K562 (cell line): Measurements from ENCODE around the gene TRAF3. TPM values are rescaled to one million over a fixed set of nuclear protein-coding genes. Genes with fewer than 3 reads are reported as not detected.

Source experiments
- ELF4 ChIP-seq: fragments of 450-650 bp; formaldehyde crosslinking; IDR thresholded peaks from 2 replicates; pipeline ENCODE4 v1.4.0; 2022; ENCODE audit warnings: missing genetic modification characterization
- FOXA3 ChIP-seq, 2 experiments: fragments of 450-650 bp in 1 of 2; sonication (generic) in 1 of 2; formaldehyde crosslinking; IDR thresholded peaks in 1 of 2; conservative IDR thresholded peaks in 1 of 2; 2 replicates each; pipeline versions ENCODE4 v1.4.0 to v1.8.0; 2020 to 2022; ENCODE audit warnings: mild to moderate bottlenecking in 2 of 2, missing genetic modification reagents in 1 of 2
- IRF9 ChIP-seq: fragments of 450-650 bp; IDR thresholded peaks from 2 replicates; pipeline ENCODE4 v1.6.1; 2016; ENCODE audit warnings: missing biosample characterization, missing genetic modification characterization
- MGA ChIP-seq: fragments of 450-650 bp; IDR thresholded peaks from 2 replicates; pipeline ENCODE4 v1.6.1; 2016; ENCODE audit warnings: mild to moderate bottlenecking, moderate library complexity
- NR3C1 ChIP-seq: sonication (generic); formaldehyde crosslinking; IDR thresholded peaks from 2 replicates; pipeline ENCODE4 v1.8.1; 2022; ENCODE audit warnings: missing genetic modification reagents
- RCOR1 ChIP-seq, 2 experiments: IDR thresholded peaks; 2 replicates each; pipeline ENCODE4 v1.6.1; 2012; ENCODE audit warnings: low read depth in 2 of 2, low read length in 2 of 2, borderline replicate concordance in 1 of 2, improper control_type of control experiment in 1 of 2
- SP1 ChIP-seq: sonication (generic); formaldehyde crosslinking; IDR thresholded peaks from 2 replicates; pipeline ENCODE4 v1.8.1; 2022; ENCODE audit warnings: mild to moderate bottlenecking, missing genetic modification reagents
- TAF9B ChIP-seq: fragments of 450-650 bp; IDR thresholded peaks from 2 replicates; pipeline ENCODE4 v1.6.1; 2018; ENCODE audit warnings: mild to moderate bottlenecking; ENCODE audit not compliant: partially characterized antibody
- ZNF316 ChIP-seq: fragments of 450-650 bp; IDR thresholded peaks from 2 replicates; pipeline ENCODE4 v1.6.1; 2016
- polyA plus RNA-seq, 8 experiments: library from polyadenylated mRNA; depleted of rRNA in 4 of 8; stranded (reverse) in 5 of 8; unstranded in 3 of 8; fragments of >200 nt; fragmentation: Nextera tagmentation in 2 of 8; fragmentation: Illumina TruSeq in 1 of 8; extraction: Ambion mirVana in 2 of 8; extraction: Trizol in 1 of 8; gene quantifications; 2 replicates each; pipeline versions ENCODE4 v1.2.1 to v1.2.3, GENCODE V29; 2011 to 2014; ENCODE audit warnings: inconsistent platforms in 1 of 8, missing spikeins in 1 of 8
- total RNA-seq, 7 experiments: library from RNA; depleted of rRNA in 6 of 7; stranded (reverse); fragments of >200 nt in 6 of 7; fragmentation: Illumina TruSeq in 2 of 7; extraction: Trizol in 2 of 7; gene quantifications; 2 replicates each; pipeline versions ENCODE4 v1.2.1 to v1.2.3, GENCODE V29; 2011 to 2021; ENCODE audit warnings: low replicate concordance in 1 of 7
- TF ChIP-seq, protein P1 (sequence below): fragments of 250-450 bp; sonication (Bioruptor Pico); IDR thresholded peaks from 2 replicates; pipeline ENCODE4 v1.4.0; 2020; ENCODE audit warnings: mild to moderate bottlenecking, moderate library complexity, borderline replicate concordance
- TF ChIP-seq, protein P2 (sequence below): sonication (generic); formaldehyde crosslinking; IDR thresholded peaks from 2 replicates; pipeline ENCODE4 v1.9.0; 2022; ENCODE audit warnings: mild to moderate bottlenecking, missing genetic modification reagents

The TRAF3 gene
- total and polyA plus RNA-seq, 9 of the 15 experiments (the other 6 are each of a cell fraction or from before 2014, with no cell fraction given): 0.52 to 21.3 (median 9.9) TPM

- TF ChIP-seq, protein P1, sequence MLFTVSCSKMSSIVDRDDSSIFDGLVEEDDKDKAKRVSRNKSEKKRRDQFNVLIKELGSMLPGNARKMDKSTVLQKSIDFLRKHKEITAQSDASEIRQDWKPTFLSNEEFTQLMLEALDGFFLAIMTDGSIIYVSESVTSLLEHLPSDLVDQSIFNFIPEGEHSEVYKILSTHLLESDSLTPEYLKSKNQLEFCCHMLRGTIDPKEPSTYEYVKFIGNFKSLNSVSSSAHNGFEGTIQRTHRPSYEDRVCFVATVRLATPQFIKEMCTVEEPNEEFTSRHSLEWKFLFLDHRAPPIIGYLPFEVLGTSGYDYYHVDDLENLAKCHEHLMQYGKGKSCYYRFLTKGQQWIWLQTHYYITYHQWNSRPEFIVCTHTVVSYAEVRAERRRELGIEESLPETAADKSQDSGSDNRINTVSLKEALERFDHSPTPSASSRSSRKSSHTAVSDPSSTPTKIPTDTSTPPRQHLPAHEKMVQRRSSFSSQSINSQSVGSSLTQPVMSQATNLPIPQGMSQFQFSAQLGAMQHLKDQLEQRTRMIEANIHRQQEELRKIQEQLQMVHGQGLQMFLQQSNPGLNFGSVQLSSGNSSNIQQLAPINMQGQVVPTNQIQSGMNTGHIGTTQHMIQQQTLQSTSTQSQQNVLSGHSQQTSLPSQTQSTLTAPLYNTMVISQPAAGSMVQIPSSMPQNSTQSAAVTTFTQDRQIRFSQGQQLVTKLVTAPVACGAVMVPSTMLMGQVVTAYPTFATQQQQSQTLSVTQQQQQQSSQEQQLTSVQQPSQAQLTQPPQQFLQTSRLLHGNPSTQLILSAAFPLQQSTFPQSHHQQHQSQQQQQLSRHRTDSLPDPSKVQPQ (CRISPR knock-in tag): no peak
- no peak for TF ChIP-seq FOXA3 (CRISPR knock-in tag; conservative IDR thresholded peaks at IDR 0.05 in 1 of 2, IDR thresholded peaks at IDR 0.05 in 1 of 2)
- 0 out of 2 replicates have a peak, but pooled peaks have one; percentile 26 for TF ChIP-seq ZNF316
- TF ChIP-seq MGA: peak; percentile 64
- TF ChIP-seq TAF9B: no peak
- no peak for TF ChIP-seq RCOR1 (IDR thresholded peaks at IDR 0.05; ENCODE audit: borderline replicate concordance in 1 of 2, low read depth in 2 of 2, low read length in 2 of 2)
- no peak for TF ChIP-seq SP1 (CRISPR knock-in tag)
- no peak for TF ChIP-seq ELF4 (CRISPR knock-in tag)
- TF ChIP-seq, protein P2, sequence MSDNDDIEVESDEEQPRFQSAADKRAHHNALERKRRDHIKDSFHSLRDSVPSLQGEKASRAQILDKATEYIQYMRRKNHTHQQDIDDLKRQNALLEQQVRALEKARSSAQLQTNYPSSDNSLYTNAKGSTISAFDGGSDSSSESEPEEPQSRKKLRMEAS (CRISPR knock-in tag): peak; percentile 19; the same call in 1 of the 2 replicates
- no peak for TF ChIP-seq IRF9 (tag)
- TF ChIP-seq NR3C1 (CRISPR knock-in tag): no peak
These were observed 63.7 kb downstream of the TRAF3 start (continued) for GRCh38 chr14:102840771-102841528.
